SH-SY5Y (cell line): Measurements from ENCODE around the gene PI4K2B.

Experiments used
- GATA2 ChIP-seq: IDR thresholded peaks from 2 replicates; pipeline ENCODE4 v1.6.1; 2011; ENCODE audit warnings: mild to moderate bottlenecking, low read depth, low read length
- GATA3 ChIP-seq: IDR thresholded peaks from 2 replicates; pipeline ENCODE4 v1.6.1; 2011; ENCODE audit warnings: low read depth, mild to moderate bottlenecking, low read length, moderate library complexity

- TF ChIP-seq GATA3 (no peak), GATA2 (no peak)
Observed at GRCh38 chr4:25310803-25311166, 77.0 kb downstream of the PI4K2B start.
